Trophoblast cell (in vitro differentiated cells and primary cell): ENCODE measurements around the gene IL15.

Source experiments
- DNase-seq, 2 donors: peaks; one replicate each; pipeline ENCODE4 v3.0.0-alpha.2; 2016
- H2AFZ ChIP-seq: 2 replicates; pipeline ENCODE4 v1.6.1; 2013; ENCODE audit warnings: low read length, moderate library complexity, mild to moderate bottlenecking; ENCODE audit not compliant: insufficient read depth, poor library complexity
- H2AK5ac ChIP-seq: 2 replicates; pipeline ENCODE4 v1.6.1; 2013; ENCODE audit warnings: mild to moderate bottlenecking, low read length
- H2BK120ac ChIP-seq: 2 replicates; pipeline ENCODE4 v1.6.1; 2013; ENCODE audit warnings: low read length, mild to moderate bottlenecking, moderate library complexity; ENCODE audit not compliant: insufficient read depth, poor library complexity
- H2BK12ac ChIP-seq: 2 replicates; pipeline ENCODE4 v1.6.1; 2013; ENCODE audit warnings: mild to moderate bottlenecking, low read length, moderate library complexity
- H2BK5ac ChIP-seq: 2 replicates; pipeline ENCODE4 v1.6.1; 2013; ENCODE audit warnings: low read length, low read depth, moderate library complexity, mild to moderate bottlenecking; ENCODE audit not compliant: poor library complexity
- H3K14ac ChIP-seq: 2 replicates; pipeline ENCODE4 v1.6.1; 2013; ENCODE audit warnings: mild to moderate bottlenecking, low read length
- H3K18ac ChIP-seq: 2 replicates; pipeline ENCODE4 v1.6.1; 2013; ENCODE audit warnings: mild to moderate bottlenecking, low read length
- H3K23ac ChIP-seq: 2 replicates; pipeline ENCODE4 v1.6.1; 2013; ENCODE audit warnings: low read length
- H3K27ac ChIP-seq: 2 replicates; pipeline ENCODE4 v1.5.1; 2013; ENCODE audit warnings: low read depth, mild to moderate bottlenecking, inconsistent platforms, low read length, moderate library complexity
- H3K27me3 ChIP-seq: 2 replicates; pipeline ENCODE4 v1.6.1; 2013; ENCODE audit warnings: inconsistent platforms, mild to moderate bottlenecking, low read length, moderate library complexity; ENCODE audit not compliant: insufficient read depth
- H3K36me3 ChIP-seq, 2 experiments: 1 replicate in 1 of 2; 2 replicates in 1 of 2; pipeline ENCODE4 v1.6.1; 2013; ENCODE audit warnings: low read length in 2 of 2, mild to moderate bottlenecking in 2 of 2, moderate library complexity in 1 of 2; ENCODE audit not compliant: insufficient read depth in 2 of 2, control insufficient read depth in 1 of 2
- H3K4ac ChIP-seq: 2 replicates; pipeline ENCODE4 v1.6.1; 2013; ENCODE audit warnings: low read depth, mild to moderate bottlenecking, low read length, moderate library complexity
- H3K4me1 ChIP-seq, 2 experiments: 1 replicate in 1 of 2; 2 replicates in 1 of 2; pipeline ENCODE4 v1.6.1; 2013; ENCODE audit warnings: low read length in 2 of 2, mild to moderate bottlenecking in 2 of 2, moderate library complexity in 1 of 2; ENCODE audit not compliant: insufficient read depth in 2 of 2, control insufficient read depth in 1 of 2
- H3K4me2 ChIP-seq: 2 replicates; pipeline ENCODE4 v1.6.1; 2013; ENCODE audit warnings: inconsistent platforms, mild to moderate bottlenecking, low read length, moderate library complexity
- H3K4me3 ChIP-seq: 2 replicates; pipeline ENCODE4 v1.5.1; 2013; ENCODE audit warnings: mild to moderate bottlenecking, low read depth, low read length, inconsistent platforms
- H3K79me1 ChIP-seq: one replicate; pipeline ENCODE4 v1.6.1; 2013; ENCODE audit warnings: low read length
- H3K79me2 ChIP-seq: 2 replicates; pipeline ENCODE4 v1.6.1; 2013; ENCODE audit warnings: low read length, mild to moderate bottlenecking; ENCODE audit not compliant: control insufficient read depth, insufficient read depth, poor library complexity
- H3K9ac ChIP-seq: 2 replicates; pipeline ENCODE4 v1.6.1; 2013; ENCODE audit warnings: mild to moderate bottlenecking, low read length
- H3K9me3 ChIP-seq: 2 replicates; pipeline ENCODE4 v1.6.1; 2013; ENCODE audit warnings: low read depth, mild to moderate bottlenecking, control low read depth, inconsistent platforms, low read length; ENCODE audit not compliant: insufficient read depth
- H4K12ac ChIP-seq: 2 replicates; pipeline ENCODE4 v1.6.1; 2013; ENCODE audit warnings: low read depth, mild to moderate bottlenecking, low read length, moderate library complexity
- H4K8ac ChIP-seq: 2 replicates; pipeline ENCODE4 v1.6.1; 2013; ENCODE audit warnings: low read depth, mild to moderate bottlenecking, low read length, moderate library complexity
- H4K91ac ChIP-seq: one replicate; pipeline ENCODE4 v1.6.1; 2013; ENCODE audit warnings: low read depth, mild to moderate bottlenecking, low read length, moderate library complexity
- WGBS: extraction: QIAGEN DNeasy Blood & Tissue Kit; methylation state at CpG from one replicate; pipeline ENCODE4 v1.1.7; 2013; ENCODE audit warnings: missing lambda C conversion rate; ENCODE audit not compliant: insufficient read length, insufficient coverage; ENCODE audit errors: extremely low coverage; 5-methylcytosine and 5-hydroxymethylcytosine counted together

IL15 gene

DNA sequence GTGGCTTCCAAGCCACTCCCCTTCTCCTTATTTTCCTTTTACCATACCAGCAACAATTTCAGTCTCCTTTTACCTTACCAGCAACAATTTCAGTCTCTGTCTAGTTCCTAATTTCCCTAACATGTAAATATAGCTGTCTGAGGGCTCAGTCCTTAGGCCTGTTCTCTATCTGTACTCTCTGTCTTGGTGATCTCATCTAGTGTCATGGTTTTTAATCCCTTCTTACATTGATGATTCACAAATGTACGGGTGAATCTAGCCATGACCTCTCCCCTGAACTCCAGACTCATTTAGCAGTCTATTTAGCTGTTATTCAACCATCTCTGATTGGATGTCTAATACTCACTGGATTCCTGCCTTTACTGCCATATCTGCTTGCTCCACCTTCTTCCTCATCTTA, 7.2 kb downstream of the IL15 start:
- Histone ChIP-seq H2AK5ac (no peak overlapping the region), H3K4me1 (no peaks in the 10 kb centered on the region), H3K27me3 (no peaks in the 10 kb centered on the region), H2BK120ac (no peak overlapping the region), H2AFZ (no peak overlapping the region), H3K4me3 (no peak overlapping the region), H3K9me3 (no peaks in the 10 kb centered on the region), H3K18ac (no peak overlapping the region), H3K36me3 (no peaks in the 10 kb centered on the region), H4K8ac (no peak overlapping the region), H3K9ac (no peak overlapping the region), H4K12ac (no peak overlapping the region), H3K79me2 (no peaks in the 10 kb centered on the region), H3K4ac (no peak overlapping the region), H4K91ac (no peak overlapping the region), H3K14ac (no peak overlapping the region), H2BK12ac (no peak overlapping the region), H3K4me2 (no peak overlapping the region), H2BK5ac (no peak overlapping the region), H3K23ac (no peak overlapping the region), H3K27ac (no peak overlapping the region), H3K79me1 (no peaks in the 10 kb centered on the region)
- DNase-seq, result peak in 1 of 2 donors; percentile 12
- no CpG with 5 or more reads among the region's 1 CpG for WGBS

DNA sequence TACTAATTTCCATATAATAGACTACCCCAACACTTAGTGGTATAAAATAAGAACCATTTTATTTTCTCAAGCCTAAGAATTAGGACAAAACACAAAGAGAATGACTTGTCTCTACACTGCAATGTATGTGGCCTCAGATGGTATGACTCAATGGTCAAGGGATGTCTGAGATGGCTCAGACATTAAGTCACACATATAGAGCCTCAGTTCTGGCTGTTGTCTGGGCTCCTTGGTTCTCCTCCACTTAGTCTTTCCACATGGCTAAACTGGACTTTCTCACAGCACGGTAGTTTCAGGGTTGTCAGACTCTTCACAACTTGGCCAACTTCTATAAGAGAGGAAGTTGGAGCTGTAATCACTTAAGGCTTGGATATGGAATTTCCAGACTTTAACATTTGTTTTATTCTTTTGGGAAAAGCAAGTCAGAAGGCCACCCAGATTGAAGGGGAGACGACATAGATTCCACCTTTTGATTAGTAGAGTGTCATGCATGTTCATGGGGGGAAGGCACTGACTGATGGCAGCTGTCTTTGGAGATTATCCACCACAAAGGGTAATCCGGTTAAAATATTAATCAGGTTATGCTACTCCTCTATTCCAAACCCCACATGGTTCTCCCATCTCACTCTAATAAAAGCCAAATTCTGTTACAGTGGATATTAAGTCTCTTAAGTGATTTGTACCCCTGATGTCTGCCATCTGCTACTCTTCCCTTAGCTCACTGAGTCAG, 9.4 kb downstream of the IL15 start:
- Histone ChIP-seq H3K27me3 (no peaks in the 10 kb centered on the region), H2AK5ac (no peak overlapping the region), H3K4ac (no peak overlapping the region), H4K8ac (no peak overlapping the region), H3K9me3 (no peaks in the 10 kb centered on the region), H3K9ac (no peak overlapping the region), H2BK120ac (no peak overlapping the region), H3K79me1 (no peaks in the 10 kb centered on the region), H3K23ac (no peak overlapping the region), H3K4me1 (no peaks in the 10 kb centered on the region), H3K79me2 (no peaks in the 10 kb centered on the region), H4K12ac (no peak overlapping the region), H3K36me3 (no peaks in the 10 kb centered on the region), H3K27ac (no peak overlapping the region), H3K18ac (no peak overlapping the region), H4K91ac (no peak overlapping the region), H2BK5ac (no peak overlapping the region), H3K14ac (no peak overlapping the region), H2AFZ (no peak overlapping the region), H2BK12ac (no peak overlapping the region), H3K4me2 (no peak overlapping the region), H3K4me3 (no peak overlapping the region)
- peak; percentile 69 to 71 for DNase-seq
- no CpG with 5 or more reads among the region's 3 CpGs for WGBS

GRCh38 chr4:141646969-141647368, 10.6 kb downstream of the IL15 start:
- no peaks in the 10 kb centered on the region for H3K4me1 ChIP-seq
- no peaks in the 10 kb centered on the region for H3K79me2 ChIP-seq
- H3K4me2 ChIP-seq, result no peak overlapping the region
- H3K79me1 ChIP-seq, result no peaks in the 10 kb centered on the region
- H3K9ac ChIP-seq, result no peak overlapping the region
- H2BK5ac ChIP-seq, result no peak overlapping the region
- no peak overlapping the region for H3K18ac ChIP-seq
- no peak overlapping the region for H2BK12ac ChIP-seq
- H4K8ac ChIP-seq, result no peak overlapping the region
- H3K4me3 ChIP-seq, result no peak overlapping the region
- no peak overlapping the region for H2BK120ac ChIP-seq
- H3K9me3 ChIP-seq, result no peaks in the 10 kb centered on the region
- no peak overlapping the region for H4K12ac ChIP-seq
- no peaks in the 10 kb centered on the region for H3K27me3 ChIP-seq
- H3K27ac ChIP-seq, result no peak overlapping the region
- H2AFZ ChIP-seq, result no peak overlapping the region
- no peak for DNase-seq
- no peak overlapping the region for H4K91ac ChIP-seq
- H3K14ac ChIP-seq, result no peak overlapping the region
- no CpG with 5 or more reads among the region's 3 CpGs for WGBS
- H3K4ac ChIP-seq, result no peak overlapping the region
- no peak overlapping the region for H2AK5ac ChIP-seq
- no peaks in the 10 kb centered on the region for H3K36me3 ChIP-seq
- H3K23ac ChIP-seq, result no peak overlapping the region

- no peak overlapping the region for H4K12ac ChIP-seq
- no peaks in the 10 kb centered on the region for H3K27me3 ChIP-seq
- H2AFZ ChIP-seq, result no peak overlapping the region
- H3K79me1 ChIP-seq, result no peaks in the 10 kb centered on the region
- peak in 1 of 2 donors; percentile 30 for DNase-seq
- no peak overlapping the region for H3K9ac ChIP-seq
- no peak overlapping the region for H3K18ac ChIP-seq
- no CpG with 5 or more reads among the region's 1 CpG for WGBS
- no peak overlapping the region for H3K14ac ChIP-seq
- H2AK5ac ChIP-seq, result no peak overlapping the region
- no peak overlapping the region for H3K4me3 ChIP-seq
- H3K23ac ChIP-seq, result no peak overlapping the region
- no peak overlapping the region for H2BK5ac ChIP-seq
- no peak overlapping the region for H3K27ac ChIP-seq
- H4K8ac ChIP-seq, result no peak overlapping the region
- no peaks in the 10 kb centered on the region for H3K4me1 ChIP-seq
- no peak overlapping the region for H2BK120ac ChIP-seq
- no peaks in the 10 kb centered on the region for H3K79me2 ChIP-seq
- no peak overlapping the region for H3K4me2 ChIP-seq
- no peaks in the 10 kb centered on the region for H3K36me3 ChIP-seq
- no peak overlapping the region for H3K4ac ChIP-seq
- H3K9me3 ChIP-seq, result no peaks in the 10 kb centered on the region
- no peak overlapping the region for H4K91ac ChIP-seq
- H2BK12ac ChIP-seq, result no peak overlapping the region
Measured at GRCh38 chr4:141647966-141648365, 11.6 kb downstream of the IL15 start.
